ENCODE results near the gene MYL6.

The MYL6 gene

GRCh38 chr12:56129206-56129941 lies 28.8 kb upstream of the MYL6 start:
- no peak for DNase-seq (ENCODE audit: low read depth)

DNA sequence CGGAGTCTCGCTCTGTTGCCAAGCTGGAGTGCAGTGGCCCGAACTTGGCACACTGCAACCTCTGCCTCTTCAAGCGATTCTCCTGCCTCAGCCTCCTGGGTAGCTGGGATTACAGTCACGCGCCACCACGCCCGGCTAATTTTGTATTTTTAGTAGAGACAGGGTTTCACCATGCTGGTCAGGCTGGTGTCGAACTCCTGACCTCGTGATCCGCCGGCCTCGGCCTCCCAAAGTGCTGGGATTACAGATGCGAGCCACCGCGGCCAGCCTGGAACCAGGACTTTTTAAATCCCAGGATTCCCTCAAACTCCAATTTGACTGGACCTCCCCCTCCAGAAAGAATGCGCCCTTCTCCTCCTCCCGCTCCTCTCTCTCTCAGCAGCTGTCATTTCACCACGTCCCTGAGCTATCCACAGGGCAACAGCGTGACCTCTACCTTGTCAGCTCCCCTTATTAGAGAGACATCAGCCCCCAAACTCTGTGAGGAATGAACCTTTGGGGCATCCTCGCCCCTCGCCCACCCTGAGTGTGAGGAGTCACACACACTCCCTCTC lies 28.1 kb upstream of the MYL6 start:
- DNase-seq (ENCODE audit: low read depth): no peak

DNA sequence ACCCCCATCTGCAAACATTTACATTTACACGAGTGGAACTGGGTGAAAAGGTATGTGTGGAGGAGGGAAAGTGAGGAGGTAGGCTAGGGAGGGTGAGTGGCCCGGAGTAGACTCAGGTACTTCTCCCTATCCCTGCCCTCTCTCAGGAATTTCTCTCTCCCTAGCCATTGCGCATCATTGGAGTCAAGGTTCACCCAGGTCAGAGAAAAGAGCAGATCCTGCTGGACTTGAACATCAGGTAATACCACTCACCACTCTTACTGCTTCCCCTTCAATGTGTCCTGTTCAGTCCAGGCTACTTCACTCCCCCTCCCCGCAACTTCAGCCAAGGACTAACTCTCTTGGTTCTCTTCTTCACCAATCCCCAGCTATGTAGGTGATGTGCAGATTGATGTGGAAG lies 27.3 kb upstream of the MYL6 start:
- DNase-seq (ENCODE audit: low read depth): no peak

- no peak for DNase-seq (ENCODE audit: low read depth)
These were observed 23.3 kb upstream of the MYL6 start for GRCh38 chr12:56134897-56135296.

- DNase-seq (ENCODE audit: low read depth): no peak
These were observed 20.1 kb upstream of the MYL6 start for GRCh38 chr12:56137853-56138571.

DNA sequence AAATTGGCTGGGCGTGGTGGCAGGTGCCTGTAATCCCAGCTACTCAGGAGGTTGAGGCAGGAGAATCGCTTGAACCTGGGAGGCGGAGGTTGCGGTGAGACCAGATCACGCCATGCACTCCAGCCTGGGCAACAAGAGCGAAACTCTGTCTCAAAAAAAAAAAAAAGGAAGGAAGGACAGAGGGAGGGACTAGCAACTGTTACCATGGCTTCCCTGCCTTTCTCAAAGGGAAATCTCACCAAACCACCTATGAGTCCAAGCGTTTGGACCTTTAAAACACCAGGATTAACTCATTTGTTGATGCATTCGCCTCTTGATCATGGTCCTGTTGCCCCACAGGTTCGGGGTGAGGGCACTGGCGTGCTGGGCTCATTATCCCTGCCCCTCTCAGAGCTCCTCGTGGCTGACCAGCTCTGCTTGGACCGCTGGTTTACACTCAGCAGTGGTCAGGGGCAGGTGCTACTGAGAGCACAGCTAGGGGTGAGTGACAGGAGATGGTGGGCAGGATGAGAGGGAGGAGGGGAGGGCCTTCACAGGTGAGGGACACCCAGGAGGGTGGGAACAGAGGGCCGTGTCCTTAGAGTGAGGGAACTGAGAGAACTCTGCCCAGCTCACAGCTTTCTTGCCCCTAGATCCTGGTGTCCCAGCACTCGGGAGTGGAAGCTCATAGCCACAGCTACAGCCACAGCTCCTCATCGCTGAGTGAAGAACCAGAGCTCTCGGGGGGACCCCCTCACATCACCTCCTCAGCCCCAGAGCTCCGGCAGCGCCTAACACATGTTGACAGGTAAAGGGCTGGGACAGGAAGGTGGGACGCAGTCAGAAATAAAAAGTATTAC lies 16.0 kb upstream of the MYL6 start:
- no peak for DNase-seq (ENCODE audit: low read depth)

DNA sequence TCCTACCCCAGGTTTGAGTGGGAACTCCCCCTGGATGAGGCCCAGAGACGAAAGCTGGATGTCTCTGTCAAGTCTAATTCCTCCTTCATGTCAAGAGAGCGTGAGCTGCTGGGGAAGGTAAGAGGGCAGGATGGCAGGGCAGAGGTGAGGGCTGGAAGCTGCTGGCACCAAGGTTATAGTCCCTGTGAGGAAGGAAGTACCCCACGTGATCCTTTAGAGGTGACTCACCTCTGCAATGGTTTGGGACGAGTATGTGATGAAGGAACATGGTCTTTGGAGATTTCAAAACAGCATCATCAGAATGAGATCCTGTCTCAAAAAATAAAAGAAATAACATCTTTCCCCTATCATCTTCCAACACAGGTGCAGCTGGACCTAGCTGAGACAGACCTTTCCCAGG lies 14.9 kb upstream of the MYL6 start:
- no peak for DNase-seq (ENCODE audit: low read depth)

- no peak for DNase-seq (ENCODE audit: low read depth)
These were observed 14.3 kb upstream of the MYL6 start for GRCh38 chr12:56143870-56144269.

DNA sequence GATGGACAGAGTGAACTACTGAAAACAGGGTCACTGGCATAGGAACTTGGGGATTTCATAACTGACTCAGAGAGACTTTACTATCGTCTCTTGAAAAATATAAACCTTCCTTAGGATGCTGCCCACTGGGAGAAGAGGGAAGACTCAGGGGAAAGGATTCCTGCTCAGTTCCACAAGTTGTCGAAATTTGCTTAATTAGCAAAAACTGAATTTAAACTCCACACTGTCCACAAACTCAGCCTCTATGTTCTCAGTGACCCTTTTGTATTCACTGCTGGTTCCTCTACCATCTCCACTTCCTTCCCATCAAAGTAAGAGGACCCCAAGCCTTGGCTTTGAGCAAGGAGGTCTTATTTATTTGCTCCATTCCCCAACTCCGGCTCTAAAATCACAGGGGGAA lies 12.9 kb upstream of the MYL6 start:
- no peak for DNase-seq (ENCODE audit: low read depth)

GRCh38 chr12:56146492-56147460 lies 11.4 kb upstream of the MYL6 start:
- no peak for DNase-seq (ENCODE audit: low read depth)

- DNase-seq (ENCODE audit: low read depth): no peak
These were observed 7.6 kb upstream of the MYL6 start for GRCh38 chr12:56150563-56150962.

GRCh38 chr12:56151672-56152131 lies 6.5 kb upstream of the MYL6 start:
- DNase-seq (ENCODE audit: low read depth): no peak

DNA sequence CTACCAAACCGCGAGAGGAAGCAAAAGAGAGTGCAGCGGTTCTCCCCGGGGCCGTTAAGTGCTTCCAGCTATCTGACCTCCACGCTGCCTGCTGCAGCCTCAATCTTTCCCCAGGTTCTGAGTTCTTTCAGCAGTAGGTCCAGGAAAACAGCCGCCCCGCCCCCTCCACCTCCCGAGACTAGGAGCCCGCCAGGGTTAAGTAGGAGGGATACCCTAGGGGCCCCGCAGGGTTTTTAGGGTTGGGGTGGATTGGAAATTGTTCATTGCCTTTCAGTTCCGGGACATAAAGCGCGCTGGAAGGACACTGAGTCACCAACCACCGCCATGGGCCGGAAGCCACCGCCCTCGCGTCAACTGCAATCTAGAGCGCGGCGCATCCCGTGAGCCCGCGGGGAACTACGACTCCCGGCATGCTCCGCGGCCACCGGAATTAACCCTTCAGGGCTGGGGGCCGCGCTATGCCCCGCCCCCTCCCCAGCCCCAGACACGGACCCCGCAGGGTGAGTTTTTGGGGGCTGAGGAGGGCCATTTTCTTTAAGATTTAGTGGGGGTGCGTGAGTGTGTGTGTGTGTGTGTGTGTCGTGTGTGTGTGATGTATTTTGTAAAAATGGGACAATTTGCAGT lies 5.9 kb upstream of the MYL6 start, which contains the start of gene MYL6B:
TSS of gene MYL6B (plus strand) at position 456 of the 624 bp plus-strand sequence. CDS start 1,332 bp downstream, outside the sequence.
- DNase-seq (ENCODE audit: low read depth): peak; percentile 77

DNA sequence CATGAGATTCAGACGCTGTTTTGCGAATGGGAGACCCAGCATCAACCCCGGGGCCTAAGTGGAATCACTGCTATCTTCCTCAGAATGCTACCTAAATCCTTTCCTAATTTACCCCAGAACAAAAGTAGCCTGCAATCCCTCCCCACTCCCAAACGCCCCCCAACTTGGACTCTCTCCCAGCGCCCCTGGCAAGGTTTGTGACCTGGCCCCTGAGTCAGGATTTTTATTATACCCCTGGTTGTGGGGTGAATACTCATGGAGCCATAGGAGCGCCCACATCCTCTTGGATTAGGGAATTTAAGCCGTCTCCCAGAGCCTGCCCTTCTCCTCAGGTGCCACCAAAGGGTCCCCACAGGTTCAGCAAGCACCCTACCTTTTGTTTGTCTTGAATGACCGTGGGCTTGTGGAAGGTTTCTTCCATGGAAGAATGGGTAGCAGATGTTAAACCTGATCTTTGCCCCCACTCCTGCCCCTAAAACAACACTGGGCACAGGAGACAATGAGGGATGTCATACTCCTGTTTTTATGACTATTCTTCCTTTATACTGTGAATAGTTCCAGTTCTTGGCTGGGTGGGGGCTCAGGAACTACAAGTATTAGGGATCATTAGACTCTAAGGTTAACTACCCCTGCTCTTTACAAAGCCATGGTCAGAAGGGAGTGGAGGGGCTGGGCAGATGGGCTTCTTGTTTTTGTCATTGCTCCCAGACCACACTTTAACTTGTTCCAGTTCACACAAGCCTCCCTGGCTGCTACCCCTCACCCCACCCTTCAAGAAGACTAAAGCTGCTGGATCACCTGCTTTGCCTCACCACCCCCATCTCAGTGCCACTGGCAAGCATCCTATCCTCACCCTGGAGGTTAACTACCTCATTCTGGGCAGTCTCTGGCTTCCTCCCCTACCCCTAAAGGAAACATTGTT lies 5.1 kb upstream of the MYL6 start:
- DNase-seq (ENCODE audit: low read depth): no peak

- no peak for DNase-seq (ENCODE audit: low read depth)
These were observed 4.5 kb upstream of the MYL6 start for GRCh38 chr12:56153678-56154065.

DNA sequence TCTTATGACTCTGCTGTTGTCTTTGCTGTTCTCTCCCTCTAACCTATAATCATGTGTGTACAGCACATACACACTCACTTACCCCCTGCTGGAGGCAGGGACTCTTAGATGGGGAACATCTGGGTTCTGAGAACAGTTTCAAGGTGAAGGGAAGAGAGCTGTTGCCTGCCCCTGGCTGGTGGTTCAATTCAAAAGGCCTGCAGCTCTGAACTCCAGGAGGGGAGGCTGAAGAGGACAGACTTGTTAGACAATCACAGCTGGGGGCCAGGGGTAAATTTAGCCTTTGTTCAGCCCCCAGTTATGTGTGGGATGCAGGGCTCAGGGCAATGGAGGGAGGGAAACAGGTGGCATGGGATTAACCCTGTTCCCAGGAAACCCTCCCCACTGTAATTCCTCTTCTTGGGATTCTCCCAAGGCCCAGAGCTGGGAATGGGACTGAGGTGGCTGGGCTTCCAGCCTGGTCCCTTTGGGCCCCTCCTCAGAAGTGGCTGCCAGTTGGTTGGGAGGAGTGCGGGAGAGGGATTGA lies 3.9 kb upstream of the MYL6 start:
- no peak for DNase-seq (ENCODE audit: low read depth)

GRCh38 chr12:56154818-56155217 lies 3.3 kb upstream of the MYL6 start:
- no peak for DNase-seq (ENCODE audit: low read depth)

GRCh38 chr12:56155256-56155845 lies 2.8 kb upstream of the MYL6 start:
- no peak for DNase-seq (ENCODE audit: low read depth)
